GM23338 (cell line): Measurements from ENCODE around the gene DGCR6L. TPM values are rescaled to one million over a fixed set of nuclear protein-coding genes. Genes with fewer than 3 reads are reported as not detected.
"Not testable (repeated sequence)": the region's sequence is repeated elsewhere in the genome, so short reads cannot be mapped to it uniquely, and the experiment has no call there.

Experiments used
- ATAC-seq: fragments of 200-7000 bp; cut with Tn5 transposase; 3 replicates; pipeline ENCODE4 v1.9.1; 2020
- DNase-seq: peaks from one replicate; pipeline ENCODE4 v3.0.0-alpha.2; 2015; ENCODE audit warnings: low spot score
- H2AFZ ChIP-seq: fragments of 200-600 bp; sonication (generic); 2 replicates; pipeline ENCODE4 v1.8.0; 2016; ENCODE audit warnings: antibody characterized with exemption, mild to moderate bottlenecking, moderate library complexity
- H3F3A ChIP-seq: fragments of 200-600 bp; sonication (generic); replicated peaks from 2 replicates; pipeline ENCODE4 v1.8.0; 2017; ENCODE audit warnings: antibody characterized with exemption, mixed run types, low read depth
- H3K27ac ChIP-seq: fragments of 200-600 bp; sonication (generic); 2 replicates; pipeline ENCODE4 v1.6.1; 2016; ENCODE audit warnings: low read depth
- H3K27me3 ChIP-seq: fragments of 200-600 bp; sonication (generic); 2 replicates; pipeline ENCODE4 v1.8.0; 2016; ENCODE audit warnings: mild to moderate bottlenecking, mixed run types, moderate library complexity; ENCODE audit not compliant: insufficient read depth
- H3K36me3 ChIP-seq: fragments of 200-600 bp; sonication (generic); 2 replicates; pipeline ENCODE4 v1.8.0; 2016; ENCODE audit warnings: mild to moderate bottlenecking; ENCODE audit not compliant: insufficient read depth
- H3K4me1 ChIP-seq: fragments of 200-600 bp; sonication (generic); 2 replicates; pipeline ENCODE4 v1.8.0; 2016; ENCODE audit warnings: mild to moderate bottlenecking, moderate library complexity; ENCODE audit not compliant: insufficient read depth
- H3K4me2 ChIP-seq: fragments of 200-600 bp; sonication (generic); 2 replicates; pipeline ENCODE4 v1.7.1; 2017; ENCODE audit warnings: mixed run types
- H3K4me3 ChIP-seq: fragments of 200-600 bp; sonication (generic); 2 replicates; pipeline ENCODE4 v1.6.1; 2016; ENCODE audit warnings: mixed run types
- H3K79me2 ChIP-seq: fragments of 200-600 bp; sonication (generic); replicated peaks from 2 replicates; pipeline ENCODE4 v1.8.0; 2017; ENCODE audit warnings: mild to moderate bottlenecking; ENCODE audit not compliant: insufficient read depth
- H3K9me2 ChIP-seq: fragments of 200-600 bp; sonication (generic); 2 replicates; pipeline ENCODE4 v1.8.0; 2017; ENCODE audit not compliant: insufficient read depth
- H4K20me1 ChIP-seq: fragments of 200-600 bp; sonication (generic); replicated peaks from 2 replicates; pipeline ENCODE4 v1.8.0; 2017; ENCODE audit warnings: mild to moderate bottlenecking; ENCODE audit not compliant: insufficient read depth
- H3K27ac Mint-ChIP-seq: 2 replicates; pipeline ENCODE4 v1.8.0; 2020; ENCODE audit warnings: inconsistent platforms, mild to moderate bottlenecking, moderate library complexity, mixed read lengths
- H3K27me3 Mint-ChIP-seq: 3 replicates; pipeline ENCODE4 v1.8.0; 2022; ENCODE audit warnings: low read depth, mild to moderate bottlenecking, moderate library complexity, mixed read lengths, inconsistent platforms; ENCODE audit not compliant: insufficient read depth, poor library complexity
- H3K36me3 Mint-ChIP-seq: 3 replicates; pipeline ENCODE4 v1.8.0; 2021; ENCODE audit warnings: low read depth, mild to moderate bottlenecking, inconsistent platforms, moderate library complexity, mixed read lengths
- H3K4me1 Mint-ChIP-seq: 3 replicates; pipeline ENCODE4 v1.8.0; 2020; ENCODE audit warnings: mild to moderate bottlenecking, inconsistent platforms, mixed read lengths
- H3K4me3 Mint-ChIP-seq: 3 replicates; pipeline ENCODE4 v1.8.0; 2021; ENCODE audit warnings: moderate library complexity, mild to moderate bottlenecking, inconsistent platforms, mixed read lengths
- H3K9me3 Mint-ChIP-seq: 3 replicates; pipeline ENCODE4 v1.8.0; 2020; ENCODE audit warnings: moderate library complexity, mild to moderate bottlenecking, inconsistent platforms, mixed read lengths
- CREB1 ChIP-seq: fragments of 250-450 bp; sonication (Bioruptor Pico); IDR thresholded peaks from 2 replicates; pipeline ENCODE4 v1.5.0; 2020; ENCODE audit warnings: low read depth, mild to moderate bottlenecking, moderate library complexity
- EZH2phosphoT487 ChIP-seq: fragments of 200-600 bp; sonication (generic); IDR thresholded peaks from one replicate; pipeline ENCODE4 v1.8.1; 2018; ENCODE audit warnings: antibody characterized with exemption; ENCODE audit not compliant: unreplicated experiment
- JUNB ChIP-seq: IDR thresholded peaks from one replicate; pipeline ENCODE4 v1.6.1; 2016; ENCODE audit warnings: antibody characterized with exemption; ENCODE audit not compliant: unreplicated experiment
- NANOG ChIP-seq: IDR thresholded peaks from 2 replicates; pipeline ENCODE4 v1.6.1; 2016; ENCODE audit warnings: antibody characterized with exemption, borderline replicate concordance
- POLR2AphosphoS5 ChIP-seq: IDR thresholded peaks from 2 replicates; pipeline ENCODE4 v1.6.1; 2016; ENCODE audit warnings: antibody characterized with exemption, low read depth
- ZNF114 ChIP-seq: fragments of 250-450 bp; sonication (Bioruptor Pico); IDR thresholded peaks from 2 replicates; pipeline ENCODE4 v1.5.0; 2020; ENCODE audit warnings: mild to moderate bottlenecking, moderate library complexity
- polyA plus RNA-seq: library from polyadenylated mRNA; unstranded; fragments of >200 nt; fragmentation: Nextera tagmentation; extraction: Ambion mirVana; gene quantifications from 2 replicates; pipeline ENCODE4 v1.2.1, GENCODE V29; 2016
- total RNA-seq: library from RNA; depleted of rRNA; stranded (reverse); fragments of >200 nt; shearing (Covaris generic); gene quantifications from 2 replicates; pipeline ENCODE4 v1.2.3, GENCODE V29; 2014
- TF ChIP-seq, protein P1 (sequence below): IDR thresholded peaks from one replicate; pipeline ENCODE4 v1.6.1; 2018; ENCODE audit warnings: antibody characterized with exemption; ENCODE audit not compliant: unreplicated experiment
- TF ChIP-seq, protein P2 (sequence below): fragments of 250-450 bp; sonication (Bioruptor Pico); IDR thresholded peaks from 2 replicates; pipeline ENCODE4 v1.5.0; 2020; ENCODE audit warnings: mild to moderate bottlenecking, moderate library complexity
- TF ChIP-seq, protein P3 (sequence below): IDR thresholded peaks from 2 replicates; pipeline ENCODE4 v1.6.1; 2016; ENCODE audit warnings: antibody characterized with exemption

Gene DGCR6L
- total and polyA plus RNA-seq, 2 experiments from 2014 or later, result 66.3 to 85.9 TPM

DNA sequence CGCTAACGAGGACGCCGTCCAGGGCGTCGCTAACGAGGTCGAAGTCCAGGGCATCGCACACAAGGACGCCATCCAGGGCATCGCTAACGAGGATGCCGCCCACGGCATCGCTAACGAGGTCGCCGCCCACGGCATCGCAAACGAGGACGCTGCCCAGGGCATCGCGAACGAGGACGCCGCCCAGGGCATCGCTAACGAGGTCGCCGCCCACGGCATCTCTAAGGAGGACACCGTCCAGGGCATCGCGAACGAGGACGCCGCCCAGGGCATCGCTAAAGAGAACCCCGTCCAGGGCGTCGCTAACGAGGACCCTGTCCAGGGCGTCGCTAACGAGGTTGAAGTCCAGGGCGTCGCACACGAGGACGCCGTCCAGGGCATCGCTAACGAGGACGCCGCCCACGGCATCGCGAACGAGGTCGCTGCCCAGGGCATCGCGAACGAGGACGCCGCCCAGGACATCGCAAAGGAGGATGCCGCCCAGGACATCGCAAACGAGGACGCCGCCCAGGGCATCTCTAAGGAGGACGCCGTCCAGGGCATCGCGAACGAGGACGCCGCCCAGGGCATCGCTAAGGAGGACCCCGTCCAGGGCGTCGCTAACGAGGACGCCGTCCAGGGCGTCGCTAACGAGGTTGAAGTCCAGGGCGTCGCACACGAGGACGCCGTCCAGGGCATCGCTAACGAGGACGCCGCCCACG is 36.2 kb upstream of the DGCR6L start:
- H3K79me2 ChIP-seq, H3K4me3 ChIP-seq, H3K36me3 ChIP-seq, H3K4me3 Mint-ChIP-seq, H3K36me3 Mint-ChIP-seq, ATAC-seq, H3F3A ChIP-seq, H3K4me1 ChIP-seq, H3K27ac Mint-ChIP-seq, H3K9me2 ChIP-seq, H3K9me3 Mint-ChIP-seq, H3K27me3 ChIP-seq, H3K4me2 ChIP-seq, H2AFZ ChIP-seq, DNase-seq, H3K27me3 Mint-ChIP-seq, H3K4me1 Mint-ChIP-seq, H3K27ac ChIP-seq, H4K20me1 ChIP-seq: not testable (repeated sequence)

DNA sequence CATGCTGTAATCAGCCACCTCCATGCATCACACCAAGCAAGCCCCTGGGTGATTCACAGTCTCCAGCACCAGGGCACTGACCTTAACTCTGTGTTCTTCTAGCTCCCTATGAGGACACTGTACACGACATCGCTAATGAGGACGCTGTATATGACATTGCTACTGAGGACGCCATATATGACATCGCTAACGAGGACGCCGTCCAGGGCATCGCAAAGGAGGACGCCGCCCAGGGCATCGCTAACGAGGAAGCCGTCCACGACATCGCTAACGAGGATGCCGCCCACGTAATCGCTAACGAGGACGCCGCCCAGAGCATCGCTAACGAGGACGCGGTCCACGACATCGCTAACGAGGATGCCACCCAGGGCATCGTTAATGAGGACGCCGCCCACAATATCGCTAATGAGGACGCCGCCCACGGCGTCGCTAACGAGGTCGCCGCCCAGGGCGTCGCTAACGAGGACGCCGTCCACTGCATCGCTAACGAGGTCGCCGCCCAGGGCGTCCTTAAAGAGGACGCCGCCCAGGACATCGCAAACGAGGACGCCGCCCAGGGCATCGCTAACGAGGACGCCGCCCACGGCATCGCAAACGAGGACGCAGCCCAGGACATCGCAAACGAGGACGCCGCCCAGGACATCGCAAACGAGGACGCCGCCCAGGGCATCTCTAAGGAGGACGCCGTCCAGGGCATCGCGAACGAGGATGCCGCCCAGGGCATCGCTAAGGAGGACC is 34.5 kb upstream of the DGCR6L start:
- H3K27me3 ChIP-seq, result no peaks in the 10 kb centered on the region
- H3K4me3 ChIP-seq, result no peak overlapping the region
- H3K4me1 Mint-ChIP-seq, result no peaks in the 10 kb centered on the region
- DNase-seq (no peak), ATAC-seq (no peak)
- no peaks in the 10 kb centered on the region for H3K79me2 ChIP-seq
- no peak overlapping the region for H3K4me2 ChIP-seq
- H3K36me3 Mint-ChIP-seq, result no peaks in the 10 kb centered on the region
- H3K9me2 ChIP-seq, result no peaks in the 10 kb centered on the region
- H3K9me3 Mint-ChIP-seq, result no peaks in the 10 kb centered on the region
- H3F3A ChIP-seq, result no peaks in the 10 kb centered on the region
- no peak overlapping the region for H3K4me3 Mint-ChIP-seq
- H3K4me1 ChIP-seq, result no peaks in the 10 kb centered on the region
- H4K20me1 ChIP-seq, result no peaks in the 10 kb centered on the region
- no peak overlapping the region for H2AFZ ChIP-seq
- H3K36me3 ChIP-seq, result no peaks in the 10 kb centered on the region
- no peak overlapping the region for H3K27ac Mint-ChIP-seq
- no peaks in the 10 kb centered on the region for H3K27me3 Mint-ChIP-seq
- H3K27ac ChIP-seq, result no peak overlapping the region
- TF ChIP-seq CREB1, result no peak
- TF ChIP-seq, protein P1, sequence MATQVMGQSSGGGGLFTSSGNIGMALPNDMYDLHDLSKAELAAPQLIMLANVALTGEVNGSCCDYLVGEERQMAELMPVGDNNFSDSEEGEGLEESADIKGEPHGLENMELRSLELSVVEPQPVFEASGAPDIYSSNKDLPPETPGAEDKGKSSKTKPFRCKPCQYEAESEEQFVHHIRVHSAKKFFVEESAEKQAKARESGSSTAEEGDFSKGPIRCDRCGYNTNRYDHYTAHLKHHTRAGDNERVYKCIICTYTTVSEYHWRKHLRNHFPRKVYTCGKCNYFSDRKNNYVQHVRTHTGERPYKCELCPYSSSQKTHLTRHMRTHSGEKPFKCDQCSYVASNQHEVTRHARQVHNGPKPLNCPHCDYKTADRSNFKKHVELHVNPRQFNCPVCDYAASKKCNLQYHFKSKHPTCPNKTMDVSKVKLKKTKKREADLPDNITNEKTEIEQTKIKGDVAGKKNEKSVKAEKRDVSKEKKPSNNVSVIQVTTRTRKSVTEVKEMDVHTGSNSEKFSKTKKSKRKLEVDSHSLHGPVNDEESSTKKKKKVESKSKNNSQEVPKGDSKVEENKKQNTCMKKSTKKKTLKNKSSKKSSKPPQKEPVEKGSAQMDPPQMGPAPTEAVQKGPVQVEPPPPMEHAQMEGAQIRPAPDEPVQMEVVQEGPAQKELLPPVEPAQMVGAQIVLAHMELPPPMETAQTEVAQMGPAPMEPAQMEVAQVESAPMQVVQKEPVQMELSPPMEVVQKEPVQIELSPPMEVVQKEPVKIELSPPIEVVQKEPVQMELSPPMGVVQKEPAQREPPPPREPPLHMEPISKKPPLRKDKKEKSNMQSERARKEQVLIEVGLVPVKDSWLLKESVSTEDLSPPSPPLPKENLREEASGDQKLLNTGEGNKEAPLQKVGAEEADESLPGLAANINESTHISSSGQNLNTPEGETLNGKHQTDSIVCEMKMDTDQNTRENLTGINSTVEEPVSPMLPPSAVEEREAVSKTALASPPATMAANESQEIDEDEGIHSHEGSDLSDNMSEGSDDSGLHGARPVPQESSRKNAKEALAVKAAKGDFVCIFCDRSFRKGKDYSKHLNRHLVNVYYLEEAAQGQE, result no peak
- TF ChIP-seq JUNB, result no peak
- no peak for TF ChIP-seq NANOG
- TF ChIP-seq EZH2phosphoT487, result no peak
- TF ChIP-seq, protein P2, sequence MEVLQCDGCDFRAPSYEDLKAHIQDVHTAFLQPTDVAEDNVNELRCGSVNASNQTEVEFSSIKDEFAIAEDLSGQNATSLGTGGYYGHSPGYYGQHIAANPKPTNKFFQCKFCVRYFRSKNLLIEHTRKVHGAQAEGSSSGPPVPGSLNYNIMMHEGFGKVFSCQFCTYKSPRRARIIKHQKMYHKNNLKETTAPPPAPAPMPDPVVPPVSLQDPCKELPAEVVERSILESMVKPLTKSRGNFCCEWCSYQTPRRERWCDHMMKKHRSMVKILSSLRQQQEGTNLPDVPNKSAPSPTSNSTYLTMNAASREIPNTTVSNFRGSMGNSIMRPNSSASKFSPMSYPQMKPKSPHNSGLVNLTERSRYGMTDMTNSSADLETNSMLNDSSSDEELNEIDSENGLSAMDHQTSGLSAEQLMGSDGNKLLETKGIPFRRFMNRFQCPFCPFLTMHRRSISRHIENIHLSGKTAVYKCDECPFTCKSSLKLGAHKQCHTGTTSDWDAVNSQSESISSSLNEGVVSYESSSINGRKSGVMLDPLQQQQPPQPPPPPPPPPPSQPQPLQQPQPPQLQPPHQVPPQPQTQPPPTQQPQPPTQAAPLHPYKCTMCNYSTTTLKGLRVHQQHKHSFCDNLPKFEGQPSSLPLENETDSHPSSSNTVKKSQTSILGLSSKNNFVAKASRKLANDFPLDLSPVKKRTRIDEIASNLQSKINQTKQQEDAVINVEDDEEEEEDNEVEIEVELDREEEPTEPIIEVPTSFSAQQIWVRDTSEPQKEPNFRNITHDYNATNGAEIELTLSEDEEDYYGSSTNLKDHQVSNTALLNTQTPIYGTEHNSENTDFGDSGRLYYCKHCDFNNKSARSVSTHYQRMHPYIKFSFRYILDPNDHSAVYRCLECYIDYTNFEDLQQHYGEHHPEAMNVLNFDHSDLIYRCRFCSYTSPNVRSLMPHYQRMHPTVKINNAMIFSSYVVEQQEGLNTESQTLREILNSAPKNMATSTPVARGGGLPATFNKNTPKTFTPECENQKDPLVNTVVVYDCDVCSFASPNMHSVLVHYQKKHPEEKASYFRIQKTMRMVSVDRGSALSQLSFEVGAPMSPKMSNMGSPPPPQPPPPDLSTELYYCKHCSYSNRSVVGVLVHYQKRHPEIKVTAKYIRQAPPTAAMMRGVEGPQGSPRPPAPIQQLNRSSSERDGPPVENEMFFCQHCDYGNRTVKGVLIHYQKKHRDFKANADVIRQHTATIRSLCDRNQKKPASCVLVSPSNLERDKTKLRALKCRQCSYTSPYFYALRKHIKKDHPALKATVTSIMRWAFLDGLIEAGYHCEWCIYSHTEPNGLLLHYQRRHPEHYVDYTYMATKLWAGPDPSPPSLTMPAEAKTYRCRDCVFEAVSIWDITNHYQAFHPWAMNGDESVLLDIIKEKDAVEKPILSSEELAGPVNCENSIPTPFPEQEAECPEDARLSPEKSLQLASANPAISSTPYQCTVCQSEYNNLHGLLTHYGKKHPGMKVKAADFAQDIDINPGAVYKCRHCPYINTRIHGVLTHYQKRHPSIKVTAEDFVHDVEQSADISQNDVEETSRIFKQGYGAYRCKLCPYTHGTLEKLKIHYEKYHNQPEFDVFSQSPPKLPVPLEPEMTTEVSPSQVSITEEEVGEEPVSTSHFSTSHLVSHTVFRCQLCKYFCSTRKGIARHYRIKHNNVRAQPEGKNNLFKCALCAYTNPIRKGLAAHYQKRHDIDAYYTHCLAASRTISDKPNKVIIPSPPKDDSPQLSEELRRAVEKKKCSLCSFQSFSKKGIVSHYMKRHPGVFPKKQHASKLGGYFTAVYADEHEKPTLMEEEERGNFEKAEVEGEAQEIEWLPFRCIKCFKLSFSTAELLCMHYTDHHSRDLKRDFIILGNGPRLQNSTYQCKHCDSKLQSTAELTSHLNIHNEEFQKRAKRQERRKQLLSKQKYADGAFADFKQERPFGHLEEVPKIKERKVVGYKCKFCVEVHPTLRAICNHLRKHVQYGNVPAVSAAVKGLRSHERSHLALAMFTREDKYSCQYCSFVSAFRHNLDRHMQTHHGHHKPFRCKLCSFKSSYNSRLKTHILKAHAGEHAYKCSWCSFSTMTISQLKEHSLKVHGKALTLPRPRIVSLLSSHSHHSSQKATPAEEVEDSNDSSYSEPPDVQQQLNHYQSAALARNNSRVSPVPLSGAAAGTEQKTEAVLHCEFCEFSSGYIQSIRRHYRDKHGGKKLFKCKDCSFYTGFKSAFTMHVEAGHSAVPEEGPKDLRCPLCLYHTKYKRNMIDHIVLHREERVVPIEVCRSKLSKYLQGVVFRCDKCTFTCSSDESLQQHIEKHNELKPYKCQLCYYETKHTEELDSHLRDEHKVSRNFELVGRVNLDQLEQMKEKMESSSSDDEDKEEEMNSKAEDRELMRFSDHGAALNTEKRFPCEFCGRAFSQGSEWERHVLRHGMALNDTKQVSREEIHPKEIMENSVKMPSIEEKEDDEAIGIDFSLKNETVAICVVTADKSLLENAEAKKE (CRISPR knock-in tag), result no peak
- TF ChIP-seq ZNF114 (CRISPR knock-in tag), result no peak
- no peak for TF ChIP-seq POLR2AphosphoS5
- TF ChIP-seq, protein P3, sequence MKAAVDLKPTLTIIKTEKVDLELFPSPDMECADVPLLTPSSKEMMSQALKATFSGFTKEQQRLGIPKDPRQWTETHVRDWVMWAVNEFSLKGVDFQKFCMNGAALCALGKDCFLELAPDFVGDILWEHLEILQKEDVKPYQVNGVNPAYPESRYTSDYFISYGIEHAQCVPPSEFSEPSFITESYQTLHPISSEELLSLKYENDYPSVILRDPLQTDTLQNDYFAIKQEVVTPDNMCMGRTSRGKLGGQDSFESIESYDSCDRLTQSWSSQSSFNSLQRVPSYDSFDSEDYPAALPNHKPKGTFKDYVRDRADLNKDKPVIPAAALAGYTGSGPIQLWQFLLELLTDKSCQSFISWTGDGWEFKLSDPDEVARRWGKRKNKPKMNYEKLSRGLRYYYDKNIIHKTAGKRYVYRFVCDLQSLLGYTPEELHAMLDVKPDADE, result no peak
